Activated CD4-positive, CD25-positive, alpha-beta regulatory T cell treated with anti-CD3 and anti-CD28 coated beads, Interleukin-2, amount 50 U/mL, for 72 hours (primary cell): ENCODE results near the gene ETS2.
A peak's percentile ranks its signal among the peaks of the same experiment; 100 is the strongest.

ENCODE experiments used
- DNase-seq: peaks from one replicate; pipeline ENCODE4 v3.0.0; 2021

Gene ETS2

GRCh38 chr21:38780879-38781278 is 24.9 kb upstream of the ETS2 start:
- no peak for DNase-seq

DNA sequence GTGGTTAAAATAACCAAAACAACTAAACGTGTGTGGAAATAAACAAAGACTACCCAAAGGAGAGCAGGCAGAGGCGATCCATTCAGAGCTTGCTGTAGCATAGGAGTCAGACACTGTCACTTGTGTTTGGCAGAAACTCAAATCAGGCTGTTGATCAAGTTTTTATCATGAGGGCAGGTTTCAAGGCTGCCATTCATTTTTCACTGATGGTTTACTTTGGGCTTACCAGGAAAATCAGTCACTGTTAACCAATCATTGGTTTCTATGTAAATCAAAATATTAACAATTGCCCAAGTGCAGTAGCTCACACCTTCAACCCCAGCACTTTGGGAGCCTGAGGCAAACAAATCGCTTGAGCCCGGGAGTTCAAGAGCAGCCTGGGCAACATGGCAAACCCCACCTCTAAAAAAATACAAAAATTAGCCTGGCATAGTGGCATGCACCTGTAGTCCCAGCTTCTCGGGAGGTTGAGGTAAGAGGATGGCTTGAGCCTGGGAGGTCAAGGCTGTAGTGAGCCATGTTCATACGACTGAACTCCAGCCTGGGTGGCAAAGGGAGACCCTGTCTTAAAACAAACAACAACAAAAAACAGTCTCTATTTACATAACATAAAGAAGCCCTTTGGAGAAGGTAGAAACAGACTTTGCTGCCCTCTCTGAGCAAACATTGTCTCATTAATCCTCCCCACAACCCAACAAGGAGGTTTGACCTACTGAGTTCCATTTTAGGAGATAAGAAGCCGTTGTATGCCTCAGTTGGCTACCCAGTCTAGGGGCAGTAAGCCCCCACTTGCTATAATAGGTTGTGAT is 21.1 kb upstream of the ETS2 start:
- DNase-seq, result no peak

DNA sequence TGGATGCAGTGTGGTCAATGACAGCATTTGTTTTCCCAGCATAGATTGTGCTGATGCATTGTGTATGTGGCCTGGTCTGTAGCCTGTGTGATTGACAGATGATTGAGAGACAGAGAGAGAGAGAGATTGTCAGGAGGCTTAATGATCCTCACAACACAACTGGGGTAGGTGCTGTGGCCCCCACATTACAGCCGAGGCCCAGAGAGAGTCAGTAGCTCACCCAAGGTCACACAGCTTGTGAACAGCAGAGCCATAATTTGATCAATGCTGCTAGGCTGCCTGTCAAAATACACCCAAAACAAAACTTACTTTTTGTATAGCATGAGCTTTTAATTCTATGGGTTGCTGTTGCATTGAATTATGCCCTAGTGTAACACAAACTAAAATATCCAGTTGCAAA is 20.2 kb upstream of the ETS2 start:
- DNase-seq, result no peak

- no peak for DNase-seq
These were observed 18.7 kb upstream of the ETS2 start for GRCh38 chr21:38787016-38787415.

GRCh38 chr21:38787461-38788274 is 18.1 kb upstream of the ETS2 start:
- DNase-seq, result no peak

- DNase-seq, result no peak
These were observed 17.3 kb upstream of the ETS2 start for GRCh38 chr21:38788275-38788905.

GRCh38 chr21:38789275-38789674 is 16.5 kb upstream of the ETS2 start:
- no peak for DNase-seq

GRCh38 chr21:38790059-38790458 is 15.7 kb upstream of the ETS2 start:
- DNase-seq, result no peak

- DNase-seq, result no peak
These were observed 14.8 kb upstream of the ETS2 start for GRCh38 chr21:38790961-38791360.

- no peak for DNase-seq
These were observed 12.9 kb upstream of the ETS2 start for GRCh38 chr21:38792676-38793459.

GRCh38 chr21:38793926-38794713 is 11.6 kb upstream of the ETS2 start:
- DNase-seq, result no peak

GRCh38 chr21:38794978-38795377 is 10.8 kb upstream of the ETS2 start:
- no peak for DNase-seq

DNA sequence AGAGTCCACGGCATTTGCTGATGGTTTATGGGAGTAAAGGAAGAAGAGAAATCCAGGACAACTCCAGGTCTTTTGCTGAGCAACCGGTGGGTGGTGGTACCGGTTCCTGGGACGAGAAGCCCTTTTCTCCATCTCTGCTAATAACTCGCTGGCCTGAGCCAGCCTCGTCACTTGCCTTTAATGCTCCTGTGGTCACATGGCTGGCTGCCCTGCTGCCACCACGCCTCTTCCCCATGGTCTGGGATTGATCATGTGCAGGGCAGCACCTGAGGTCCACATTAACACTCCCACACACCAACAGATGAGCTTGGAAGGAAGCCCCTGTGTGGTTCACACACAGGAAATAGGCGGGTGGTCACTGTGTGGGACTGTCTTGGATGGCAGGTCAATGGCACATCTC is 10.3 kb upstream of the ETS2 start:
- DNase-seq, result no peak

GRCh38 chr21:38796424-38796823 is 9.3 kb upstream of the ETS2 start:
- DNase-seq, result no peak

DNA sequence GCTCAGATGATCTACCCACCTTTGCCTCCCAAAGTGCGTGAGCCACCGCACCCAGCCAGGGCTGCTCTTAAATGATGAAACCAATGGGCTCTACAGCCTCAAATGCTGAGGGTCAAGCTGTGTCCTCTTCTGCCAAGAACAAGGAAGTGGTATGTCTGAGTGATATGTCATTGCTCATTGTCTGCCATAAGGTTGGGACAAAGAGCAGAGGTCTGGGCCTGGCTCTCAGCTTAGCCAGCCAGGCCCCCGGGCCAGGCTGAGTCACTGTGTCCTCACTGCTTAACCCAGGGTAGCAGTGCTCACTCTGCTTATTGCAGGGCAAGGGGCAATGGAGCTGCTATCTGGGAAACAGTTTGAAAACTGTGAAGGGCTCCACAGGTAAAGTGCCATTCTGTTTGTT is 8.3 kb upstream of the ETS2 start:
- no peak for DNase-seq

DNA sequence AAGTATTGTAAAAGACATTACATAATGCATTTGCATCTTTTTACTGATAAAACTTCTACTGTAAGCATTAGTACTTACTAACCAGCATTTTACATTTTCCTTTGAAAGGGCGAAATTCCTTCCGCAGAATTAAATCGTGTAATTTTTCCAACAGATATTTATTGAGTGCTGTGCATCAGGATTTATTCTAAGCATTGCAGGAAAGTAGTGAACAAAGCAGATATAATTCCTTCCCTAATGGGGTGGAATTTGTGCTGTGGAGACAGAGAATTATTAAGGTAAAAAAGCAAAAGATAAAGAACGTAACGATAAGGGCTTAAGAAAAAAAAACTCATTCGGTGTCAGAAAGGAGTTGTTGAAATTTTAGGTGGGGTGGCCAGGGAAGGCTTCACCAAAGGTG is 7.6 kb upstream of the ETS2 start:
- DNase-seq, result no peak

DNA sequence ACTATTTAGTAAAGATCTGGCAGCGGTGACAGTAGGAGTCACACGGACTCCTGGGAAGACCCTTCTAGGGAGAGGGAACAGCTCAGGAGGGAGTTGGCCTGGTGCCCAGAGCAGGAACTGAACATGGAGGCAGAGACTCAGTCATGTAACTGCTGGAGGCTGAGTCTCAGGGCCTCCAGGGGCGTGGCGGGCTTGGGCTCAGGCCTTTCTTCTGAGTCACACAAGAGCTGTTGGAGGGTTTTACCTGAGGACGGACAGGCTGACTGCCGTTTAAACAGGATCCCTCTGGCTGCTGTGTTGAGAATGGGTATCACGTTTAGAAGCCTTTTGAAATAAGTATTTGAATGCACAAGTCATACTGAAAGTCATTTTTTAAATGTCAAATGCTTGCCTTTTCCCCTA is 7.2 kb upstream of the ETS2 start:
- DNase-seq, result peak; percentile 41

DNA sequence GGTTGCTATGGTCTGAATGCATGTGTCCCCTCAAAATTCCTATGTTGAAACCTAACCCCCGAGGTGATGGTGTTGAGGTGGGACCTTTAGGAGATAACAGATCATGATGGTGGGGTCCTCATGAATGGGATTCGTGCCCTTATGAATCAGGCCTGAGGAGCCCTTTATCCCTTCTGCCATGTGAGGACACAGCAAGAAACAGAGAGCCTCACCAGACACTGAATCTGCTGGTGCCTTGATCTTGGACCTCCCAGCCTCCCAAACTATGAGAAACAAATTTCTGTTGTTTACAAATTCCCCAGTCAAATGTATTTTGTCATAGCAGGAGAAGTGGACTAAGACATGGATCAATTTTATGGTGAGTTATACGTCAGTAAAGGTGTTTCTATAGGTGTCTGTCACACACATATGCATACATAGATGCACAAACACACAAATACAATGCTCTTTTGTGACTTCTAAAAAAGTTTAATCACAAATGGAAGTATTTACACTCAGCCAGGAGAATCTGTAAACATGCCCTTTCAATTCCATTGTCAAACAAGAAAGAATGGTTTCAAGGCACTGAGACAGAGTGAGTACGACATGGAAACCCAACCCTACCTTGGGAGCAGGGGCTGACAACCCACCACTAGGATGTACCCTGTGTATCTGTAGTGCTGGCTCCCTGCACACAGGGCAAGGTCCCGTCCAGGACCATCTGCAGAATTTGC is 5.5 kb upstream of the ETS2 start:
- DNase-seq, result no peak

- no peak for DNase-seq
These were observed 4.6 kb upstream of the ETS2 start for GRCh38 chr21:38800924-38801744.
